ENCODE results near the gene VARS2. TPM values are rescaled to one million over a fixed set of nuclear protein-coding genes. Genes with fewer than 3 reads are reported as not detected.
"Not testable (repeated sequence)": the region's sequence is repeated elsewhere in the genome, so short reads cannot be mapped to it uniquely, and the experiment has no call there.

VARS2 gene
- total and polyA plus RNA-seq, 4 donors = 9.4 to 23.3 (median 16.3) TPM

DNA sequence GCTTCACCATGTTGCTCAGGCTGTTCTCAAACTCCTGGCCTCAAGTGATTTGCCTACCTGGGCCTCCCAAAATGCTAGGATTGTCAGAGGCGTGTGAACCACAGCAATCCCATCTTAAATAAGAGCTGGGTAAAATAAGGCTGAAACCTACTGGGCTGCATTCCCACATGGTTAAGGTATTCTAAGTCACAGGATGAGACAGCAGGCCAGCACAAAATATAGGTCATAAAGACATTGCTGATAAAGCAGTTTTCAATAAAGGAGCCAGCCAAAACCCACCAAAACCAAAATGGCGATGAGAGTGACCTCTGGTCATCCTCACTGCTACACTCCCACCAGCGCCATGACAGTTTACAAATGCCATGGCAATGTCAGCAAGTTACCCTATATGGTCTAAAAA lies 40.2 kb upstream of the VARS2 start:
- WGBS = 96% methylated on average over 3 of the region's 3 CpGs
- H3K4me1 ChIP-seq (ENCODE audit: control insufficient read depth in 4 of 4, insufficient read depth in 4 of 4, low read length in 3 of 4) = peaks cover 0 to 11% (median 1%) of the 10 kb centered on the region in 4 donors
- not testable (repeated sequence) for H3K27me3 ChIP-seq (ENCODE audit: control insufficient read depth in 4 of 4, insufficient read depth in 4 of 4, low read length in 3 of 4); H3K9me3 ChIP-seq (ENCODE audit: control insufficient read depth in 4 of 4, low read length in 3 of 4); DNase-seq (ENCODE audit: low spot score); H3K27ac ChIP-seq (ENCODE audit: low read depth in 1 of 2, low read length in 2 of 2); H3K36me3 ChIP-seq (ENCODE audit: control insufficient read depth in 4 of 4, insufficient read depth in 3 of 4, low read depth in 1 of 4, low read length in 3 of 4); H3K9ac ChIP-seq (ENCODE audit: low read depth in 1 of 2, low read length in 2 of 2); H3K4me3 ChIP-seq (ENCODE audit: low read depth in 1 of 3, low read length in 3 of 3)

DNA sequence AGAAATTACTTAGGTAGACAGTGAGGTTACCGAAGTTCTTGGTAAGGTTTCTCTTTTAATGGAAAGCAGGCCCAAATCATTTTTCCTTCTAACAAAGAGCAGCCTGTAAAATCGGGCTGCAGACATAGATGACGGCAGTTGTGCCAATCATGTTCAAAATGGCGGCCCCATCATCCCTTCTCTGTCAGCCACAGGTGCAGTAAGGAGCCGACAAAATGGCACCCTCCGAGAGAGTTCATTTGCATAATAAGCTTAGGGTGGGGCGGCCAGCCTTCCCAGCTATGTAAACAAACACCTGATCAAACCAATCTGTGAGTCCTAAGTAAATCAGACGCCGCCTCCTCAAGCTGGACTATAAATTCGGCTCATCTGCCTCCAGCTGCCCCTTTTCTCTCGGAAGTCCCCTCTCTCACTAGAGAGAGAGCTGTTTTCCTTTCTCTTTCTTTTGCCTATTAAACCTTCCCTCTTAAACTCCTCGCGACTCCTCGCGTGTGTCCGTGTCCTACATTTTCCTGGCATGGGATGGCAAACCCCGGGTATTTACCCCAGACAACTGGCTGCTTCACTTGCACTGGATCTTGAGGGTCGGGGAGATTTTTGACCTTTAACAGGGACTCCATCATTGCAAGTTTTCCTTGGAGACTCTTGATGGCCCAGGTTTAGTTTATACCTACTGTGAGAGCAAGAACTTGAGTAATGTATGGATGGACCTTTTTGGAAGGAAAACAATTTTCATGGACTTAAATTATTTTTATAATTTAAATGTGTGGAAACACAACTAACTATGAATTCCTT lies 38.6 kb upstream of the VARS2 start:
- 90% methylated on average over 18 of the region's 18 CpGs for WGBS
- Histone ChIP-seq H3K27me3 (ENCODE audit: control insufficient read depth in 4 of 4, insufficient read depth in 4 of 4, low read length in 3 of 4) (no peaks in the 10 kb centered on the region), H3K4me3 (ENCODE audit: low read depth in 1 of 3, low read length in 3 of 3) (no peak overlapping the region), H3K4me1 (ENCODE audit: control insufficient read depth in 4 of 4, insufficient read depth in 4 of 4, low read length in 3 of 4) (peaks cover 0 to 11% (median 1%) of the 10 kb centered on the region in 4 donors), H3K36me3 (ENCODE audit: control insufficient read depth in 4 of 4, insufficient read depth in 3 of 4, low read depth in 1 of 4, low read length in 3 of 4) (no peaks in the 10 kb centered on the region), H3K27ac (ENCODE audit: low read depth in 1 of 2, low read length in 2 of 2) (no peak overlapping the region), H3K9me3 (ENCODE audit: control insufficient read depth in 4 of 4, low read length in 3 of 4) (no peaks in the 10 kb centered on the region), H3K9ac (ENCODE audit: low read depth in 1 of 2, low read length in 2 of 2) (no peak overlapping the region)
- TF ChIP-seq FOXA1 (IDR thresholded peaks at IDR 0.05) (no peak), HNF4A (conservative IDR thresholded peaks at IDR 0.05) (no peak), FOXA2 (IDR thresholded peaks at IDR 0.05) (no peak), TAF1 (conservative IDR thresholded peaks at IDR 0.05) (no peak), SP1 (IDR thresholded peaks at IDR 0.05) (no peak), NR2F2 (IDR thresholded peaks at IDR 0.05) (no peak), JUND (IDR thresholded peaks at IDR 0.05) (no peak)
- TF ChIP-seq, protein P1, sequence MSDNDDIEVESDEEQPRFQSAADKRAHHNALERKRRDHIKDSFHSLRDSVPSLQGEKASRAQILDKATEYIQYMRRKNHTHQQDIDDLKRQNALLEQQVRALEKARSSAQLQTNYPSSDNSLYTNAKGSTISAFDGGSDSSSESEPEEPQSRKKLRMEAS (IDR thresholded peaks at IDR 0.05) = no peak
- no peak for DNase-seq (ENCODE audit: low spot score)

DNA sequence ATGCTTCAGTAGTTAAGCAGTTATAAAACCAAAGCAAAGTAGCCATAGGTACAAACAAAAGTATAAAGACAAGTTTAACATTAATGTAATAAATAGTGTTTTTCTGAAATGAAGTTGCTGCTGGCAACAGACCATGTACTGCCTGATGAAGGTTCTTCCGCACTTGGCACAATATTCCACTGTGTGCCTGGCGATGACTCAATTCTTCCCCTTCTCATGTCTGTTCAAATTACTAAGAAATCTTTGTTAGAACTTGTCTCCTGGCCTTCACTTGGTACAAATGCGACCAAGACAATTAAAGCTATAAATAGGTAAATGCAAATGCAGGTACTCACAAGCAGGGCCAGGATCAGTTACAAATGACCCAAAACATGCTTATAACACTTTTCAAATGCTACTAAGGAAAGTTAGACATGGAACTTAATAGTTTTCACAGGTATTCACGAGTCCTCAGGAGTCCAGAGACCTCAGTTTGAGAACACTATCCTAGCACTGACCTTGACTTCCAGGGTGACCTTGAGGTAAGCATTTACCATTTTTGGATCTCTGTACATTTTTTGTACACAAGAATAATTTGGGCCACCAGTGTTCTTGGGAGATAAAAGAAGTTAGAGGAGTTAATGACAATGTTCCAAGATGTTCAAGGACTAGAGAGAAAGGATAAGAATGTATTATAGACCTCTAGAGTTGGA lies 37.9 kb upstream of the VARS2 start:
- no peak overlapping the region for H3K27ac ChIP-seq (ENCODE audit: low read depth in 1 of 2, low read length in 2 of 2)

More for the DNA sequence above, 37.9 kb upstream of the VARS2 start:
- no peak for DNase-seq (ENCODE audit: low spot score)
- Histone ChIP-seq H3K27me3 (ENCODE audit: control insufficient read depth in 4 of 4, insufficient read depth in 4 of 4, low read length in 3 of 4) (no peaks in the 10 kb centered on the region), H3K4me1 (ENCODE audit: control insufficient read depth in 4 of 4, insufficient read depth in 4 of 4, low read length in 3 of 4) (peaks cover 0 to 11% (median 1%) of the 10 kb centered on the region in 4 donors), H3K9ac (ENCODE audit: low read depth in 1 of 2, low read length in 2 of 2) (no peak overlapping the region), H3K4me3 (ENCODE audit: low read depth in 1 of 3, low read length in 3 of 3) (no peak overlapping the region), H3K36me3 (ENCODE audit: control insufficient read depth in 4 of 4, insufficient read depth in 3 of 4, low read depth in 1 of 4, low read length in 3 of 4) (no peaks in the 10 kb centered on the region), H3K9me3 (ENCODE audit: control insufficient read depth in 4 of 4, low read length in 3 of 4) (no peaks in the 10 kb centered on the region)
- 77% methylated on average over 4 of the region's 4 CpGs for WGBS
- peak in 1 of 2 donors; percentile 57 for TF ChIP-seq JUND (IDR thresholded peaks at IDR 0.05)
- TF ChIP-seq, protein P2, sequence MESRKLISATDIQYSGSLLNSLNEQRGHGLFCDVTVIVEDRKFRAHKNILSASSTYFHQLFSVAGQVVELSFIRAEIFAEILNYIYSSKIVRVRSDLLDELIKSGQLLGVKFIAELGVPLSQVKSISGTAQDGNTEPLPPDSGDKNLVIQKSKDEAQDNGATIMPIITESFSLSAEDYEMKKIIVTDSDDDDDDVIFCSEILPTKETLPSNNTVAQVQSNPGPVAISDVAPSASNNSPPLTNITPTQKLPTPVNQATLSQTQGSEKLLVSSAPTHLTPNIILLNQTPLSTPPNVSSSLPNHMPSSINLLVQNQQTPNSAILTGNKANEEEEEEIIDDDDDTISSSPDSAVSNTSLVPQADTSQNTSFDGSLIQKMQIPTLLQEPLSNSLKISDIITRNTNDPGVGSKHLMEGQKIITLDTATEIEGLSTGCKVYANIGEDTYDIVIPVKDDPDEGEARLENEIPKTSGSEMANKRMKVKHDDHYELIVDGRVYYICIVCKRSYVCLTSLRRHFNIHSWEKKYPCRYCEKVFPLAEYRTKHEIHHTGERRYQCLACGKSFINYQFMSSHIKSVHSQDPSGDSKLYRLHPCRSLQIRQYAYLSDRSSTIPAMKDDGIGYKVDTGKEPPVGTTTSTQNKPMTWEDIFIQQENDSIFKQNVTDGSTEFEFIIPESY (IDR thresholded peaks at IDR 0.05) = no peak
